ENCODE results near the gene NDUFAF3. TPM values are rescaled to one million over a fixed set of nuclear protein-coding genes. Genes with fewer than 3 reads are reported as not detected.

The NDUFAF3 gene
- total RNA-seq, 1 experiment from 2014 or later, result 91.0 TPM

DNA sequence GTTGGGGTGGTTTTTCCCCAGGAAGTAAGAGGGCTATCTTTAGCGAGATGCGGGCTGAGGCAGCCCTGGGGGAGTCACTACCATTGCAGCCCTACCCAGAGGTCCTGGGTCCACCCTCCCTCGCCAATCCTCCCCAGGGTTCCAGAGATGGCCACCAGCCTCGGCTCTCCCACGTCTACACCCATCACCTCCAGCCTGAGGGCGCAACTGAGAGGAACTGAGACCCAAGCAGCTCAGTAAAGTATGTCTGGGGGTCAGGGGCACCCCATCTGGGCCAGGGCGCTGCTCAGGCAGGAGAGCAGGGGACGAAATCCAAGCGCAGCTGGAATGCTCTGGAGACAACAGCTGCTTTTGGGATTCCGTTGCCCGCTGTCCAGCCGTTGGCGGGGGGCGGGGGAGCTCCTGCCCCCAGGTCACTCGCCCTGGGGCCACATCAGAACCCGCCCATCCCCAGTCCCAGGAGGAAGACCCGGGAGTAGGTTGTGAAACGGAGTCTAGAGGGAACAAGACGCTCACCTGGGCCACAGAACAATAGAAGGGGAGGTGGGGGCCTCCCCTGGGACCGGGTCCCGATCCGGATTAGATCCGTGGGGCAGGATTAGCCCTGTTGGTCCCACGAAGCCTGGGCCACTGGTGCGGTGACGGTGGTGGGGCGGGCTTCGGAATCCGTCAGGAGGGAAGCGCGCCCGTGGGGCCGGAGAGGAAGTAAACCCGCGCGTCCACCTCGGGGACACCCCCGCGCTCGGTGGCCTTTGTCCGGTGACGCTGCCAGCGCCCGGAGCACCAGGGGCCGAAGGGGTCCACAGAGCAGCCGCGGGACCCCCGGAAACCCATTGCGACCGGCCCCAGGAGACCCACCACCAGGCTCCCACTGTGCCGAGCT, 1.4 kb upstream of the NDUFAF3 start:
- ChIA-PET POLR2A (interaction anchor here (0.6 to 5.3 kb wide), 11 partner anchors 8 to 463 kb away, joined by 3 to 52 read pairs (median 5); partner anchors contain the start of genes IMPDH2, P4HTM, PFKFB4 and QRICH1), CTCF (interaction anchor here (1.7 to 3.5 kb wide), 6 partner anchors 12 to 150 kb away, joined by 5 to 29 read pairs (median 21); partner anchors contain the start of genes P4HTM, QRICH1 and WDR6), RAD21 (ENCODE audit: low non-redundant PET in 1 of 2, low total read pairs in 2 of 2, uncharacterized antibody in 2 of 2, unreplicated experiment in 2 of 2) (interaction anchor here in 1 of 2 experiments (0.6 kb wide), 1 partner anchor 74 kb away, joined by 3 read pairs; the partner anchor contains the start of gene QRICH1)
- intact Hi-C loops (cut with micrococcal nuclease), result loop anchor here (1.0 to 2.0 kb wide), 2 partner anchors 32 to 74 kb away; partner anchors contain the start of gene QRICH1
- TSS peak; percentile 69 for BruUV-seq (replicated peaks)
- H3K79me2 ChIP-seq (ENCODE audit: insufficient read depth, low read length), result peaks cover 63% of the 10 kb centered on the region
- DNase-seq (ENCODE audit: low read depth, low spot score), result no peak
- no peak for TF ChIP-seq EZH2phosphoT487 (IDR thresholded peaks at IDR 0.05; ENCODE audit: borderline replicate concordance)
- no peak for TF ChIP-seq YY1 (IDR thresholded peaks at IDR 0.05; ENCODE audit: extremely low read depth, insufficient replicate concordance, low read depth, low read length)
- TF ChIP-seq POLR2A (IDR thresholded peaks at IDR 0.05; ENCODE audit: borderline replicate concordance, extremely low read depth, insufficient read depth, insufficient read length), result no peak
- TF ChIP-seq ZNF274 (IDR thresholded peaks at IDR 0.05; ENCODE audit: low read depth, low read length), result no peak
- peak overlapping the region; percentile 90 for H3K4me2 ChIP-seq (ENCODE audit: low read length)
- H3K9me2 ChIP-seq (ENCODE audit: insufficient read depth), result no peaks in the 10 kb centered on the region
- H3K9ac ChIP-seq (ENCODE audit: low read length), result peak overlapping the region; percentile 99
- H3K4me1 ChIP-seq (ENCODE audit: control insufficient read depth in 1 of 2, insufficient read depth in 2 of 2, low read length in 2 of 2), result peaks cover 20 to 70% of the 10 kb centered on the region in 2 experiments
- H3K27ac ChIP-seq (ENCODE audit: low read depth, low read length), result peak overlapping the region; percentile 99
- H2AFZ ChIP-seq (ENCODE audit: low read depth, low read length, poor library complexity, severe bottlenecking), result no peak overlapping the region
- no peaks in the 10 kb centered on the region for H3K27me3 ChIP-seq (ENCODE audit: insufficient read depth, low read length)
- ATAC-seq, result no peak
- peak overlapping the region; percentile 80 to 98 for H3K4me3 ChIP-seq (replicated peaks in 1 of 2; ENCODE audit: low read depth in 1 of 2, low read length in 2 of 2)
- peaks cover 13 to 33% of the 10 kb centered on the region in 2 experiments; a peak in 3 of 4 replicates for H3K36me3 ChIP-seq (ENCODE audit: control insufficient read depth in 1 of 2, insufficient read depth in 2 of 2, low read length in 2 of 2)
- no peaks in the 10 kb centered on the region; the same call in 1 of the 2 replicates for H4K20me1 ChIP-seq (ENCODE audit: insufficient read depth)
- H3K9me3 ChIP-seq (ENCODE audit: control insufficient read depth in 1 of 2, insufficient read depth in 1 of 2, low read depth in 1 of 2, low read length in 2 of 2), result no peaks in the 10 kb centered on the region

DNA sequence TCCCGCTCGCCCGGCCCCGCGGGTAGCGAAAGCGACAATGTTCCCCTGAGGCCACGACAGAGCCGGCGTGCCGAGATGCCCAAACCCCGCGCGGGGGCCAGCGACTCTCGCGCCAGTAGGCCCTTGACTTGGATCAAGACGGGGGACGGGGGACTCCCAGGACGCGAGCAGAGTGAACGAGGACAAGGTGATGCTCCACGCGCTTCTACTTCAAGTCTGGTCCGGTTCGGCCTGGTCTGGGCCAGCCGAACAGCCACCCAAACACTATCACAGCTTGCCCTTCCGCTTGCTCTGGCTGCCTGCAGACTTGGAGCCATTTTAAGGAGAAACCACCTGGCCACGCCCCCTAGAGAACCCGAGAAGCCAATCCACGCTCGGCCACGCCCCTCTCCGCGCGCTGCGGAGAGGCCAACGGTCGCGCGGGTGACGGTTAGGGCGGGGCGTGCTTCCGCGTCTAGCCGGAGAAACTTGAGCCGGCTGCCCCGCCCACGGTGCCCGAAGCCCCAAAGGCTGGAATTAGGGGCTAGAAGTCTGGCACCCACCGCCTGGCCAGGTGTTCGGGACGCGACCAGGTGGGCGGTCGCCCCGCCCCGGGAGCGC, 608 bp upstream of the NDUFAF3 start:
- H3K9me2 ChIP-seq (ENCODE audit: insufficient read depth), result no peaks in the 10 kb centered on the region
- BruUV-seq (replicated peaks), result no TSS peak
- peaks cover 20 to 69% of the 10 kb centered on the region in 2 experiments for H3K4me1 ChIP-seq (ENCODE audit: control insufficient read depth in 1 of 2, insufficient read depth in 2 of 2, low read length in 2 of 2)
- no peaks in the 10 kb centered on the region for H3K9me3 ChIP-seq (ENCODE audit: control insufficient read depth in 1 of 2, insufficient read depth in 1 of 2, low read depth in 1 of 2, low read length in 2 of 2)
- H2AFZ ChIP-seq (ENCODE audit: low read depth, low read length, poor library complexity, severe bottlenecking), result no peak overlapping the region
- peaks cover 70% of the 10 kb centered on the region for H3K79me2 ChIP-seq (ENCODE audit: insufficient read depth, low read length)
- DNase-seq (ENCODE audit: low read depth, low spot score), result peak; percentile 96
- peak; percentile 60 for ATAC-seq
- peak overlapping the region; percentile 90 for H3K4me2 ChIP-seq (ENCODE audit: low read length)
- peak overlapping the region; percentile 99 for H3K27ac ChIP-seq (ENCODE audit: low read depth, low read length)
- peak overlapping the region; percentile 99 for H3K9ac ChIP-seq (ENCODE audit: low read length)
- ChIA-PET CTCF (interaction anchor here (0.7 to 3.5 kb wide), 8 partner anchors 13 to 620 kb away, joined by 3 to 29 read pairs (median 6); partner anchors contain the start of genes P4HTM, QRICH1 and WDR6), POLR2A (interaction anchor here (0.6 to 5.3 kb wide), 15 partner anchors 8 to 933 kb away, joined by 3 to 52 read pairs (median 5); partner anchors contain the start of genes IMPDH2, P4HTM, PFKFB4 and QRICH1), RAD21 (ENCODE audit: low non-redundant PET in 1 of 2, low total read pairs in 2 of 2, uncharacterized antibody in 2 of 2, unreplicated experiment in 2 of 2) (interaction anchor here in 1 of 2 experiments (0.7 kb wide), 1 partner anchor 337 kb away, joined by 3 read pairs; no protein-coding TSS in a partner anchor)
- peaks cover 14 to 33% of the 10 kb centered on the region in 2 experiments; a peak in 3 of 4 replicates for H3K36me3 ChIP-seq (ENCODE audit: control insufficient read depth in 1 of 2, insufficient read depth in 2 of 2, low read length in 2 of 2)
- no peaks in the 10 kb centered on the region for H3K27me3 ChIP-seq (ENCODE audit: insufficient read depth, low read length)
- intact Hi-C loops (cut with micrococcal nuclease), result loop anchor here (1.0 to 2.0 kb wide), 2 partner anchors 33 to 73 kb away; partner anchors contain the start of gene QRICH1
- H4K20me1 ChIP-seq (ENCODE audit: insufficient read depth), result no peaks in the 10 kb centered on the region; the same call in 1 of the 2 replicates
- H3K4me3 ChIP-seq (replicated peaks in 1 of 2; ENCODE audit: low read depth in 1 of 2, low read length in 2 of 2), result peak overlapping the region; percentile 80 to 98
- TF ChIP-seq, protein P1, sequence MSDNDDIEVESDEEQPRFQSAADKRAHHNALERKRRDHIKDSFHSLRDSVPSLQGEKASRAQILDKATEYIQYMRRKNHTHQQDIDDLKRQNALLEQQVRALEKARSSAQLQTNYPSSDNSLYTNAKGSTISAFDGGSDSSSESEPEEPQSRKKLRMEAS (IDR thresholded peaks at IDR 0.05), result no peak
- peak; percentile 74 for TF ChIP-seq ZBTB33 (IDR thresholded peaks at IDR 0.05; ENCODE audit: extremely low read depth, insufficient replicate concordance, low read length)
- TF ChIP-seq EZH2phosphoT487 (IDR thresholded peaks at IDR 0.05; ENCODE audit: borderline replicate concordance), result no peak
- TF ChIP-seq RAD21 (IDR thresholded peaks at IDR 0.05; ENCODE audit: low read depth), result no peak
- no peak for TF ChIP-seq TCF7L2 (IDR thresholded peaks at IDR 0.05; ENCODE audit: borderline replicate concordance, extremely low read depth, insufficient read depth, insufficient read length)
- TF ChIP-seq SIN3A (IDR thresholded peaks at IDR 0.05; ENCODE audit: low read depth), result no peak
- peak; percentile 100 for TF ChIP-seq POLR2A (IDR thresholded peaks at IDR 0.05; ENCODE audit: borderline replicate concordance, extremely low read depth, insufficient read depth, insufficient read length)
- TF ChIP-seq ZNF274 (IDR thresholded peaks at IDR 0.05; ENCODE audit: low read depth, low read length), result no peak

All from HCT116 (cell line).